ENCODE data around the gene SLC27A3. TPM values are rescaled to one million over a fixed set of nuclear protein-coding genes. Genes with fewer than 3 reads are reported as not detected.

The SLC27A3 gene
- total and polyA plus RNA-seq, 2 donors (not counting 3 experiments of a cell fraction or from before 2014, with no cell fraction given) = 26.6 to 34.3 TPM

GRCh38 chr1:153763365-153764225 is 11.6 kb upstream of the SLC27A3 start:
- ChIA-PET POLR2A (interaction anchor here (0.7 to 1.1 kb wide), 2 partner anchors 79 to 129 kb away, joined by 3 read pairs; partner anchors contain the start of gene CHTOP), CTCF (interaction anchor here (0.8 to 2.3 kb wide), 5 partner anchors 9 to 136 kb away, joined by 3 to 12 read pairs (median 4); partner anchors contain the start of gene S100A13)
- FAIRE-seq = peak; percentile 94

More at GRCh38 chr1:153763365-153764225, 11.6 kb upstream of the SLC27A3 start:
- H3K36me3 ChIP-seq (ENCODE audit: control insufficient read depth in 2 of 2, extremely low read depth in 1 of 2, insufficient read depth in 2 of 2, low read length in 2 of 2) = peaks cover 4 to 20% of the 10 kb centered on the region in 2 experiments
- no peaks in the 10 kb centered on the region for H3K27me3 ChIP-seq (ENCODE audit: control insufficient read depth in 2 of 2, insufficient read depth in 2 of 2, low read length in 2 of 2)
- H3K27ac ChIP-seq (ENCODE audit: insufficient read depth, low read depth, low read length) = peak overlapping the region; percentile 39
- H4K20me1 ChIP-seq (replicated peaks; ENCODE audit: control insufficient read depth, extremely low read depth, insufficient read depth, low read length) = no peaks in the 10 kb centered on the region
- H3K9ac ChIP-seq (replicated peaks; ENCODE audit: extremely low read depth, insufficient read depth, low read length) = no peak overlapping the region
- TSS peak; percentile 10 for BruUV-seq (replicated peaks)
- H3K4me2 ChIP-seq (ENCODE audit: insufficient read depth, low read length) = no peak overlapping the region
- H3K4me3 ChIP-seq (replicated peaks in 1 of 3; ENCODE audit: insufficient read depth in 1 of 3, low read depth in 1 of 3, low read length in 3 of 3) = no peak overlapping the region
- peak; percentile 87 for DNase-seq (ENCODE audit: low read depth, low spot score)
- TF ChIP-seq GATA2 (IDR thresholded peaks at IDR 0.05; ENCODE audit: insufficient read depth, insufficient read length, low read depth, low read length) = peak; percentile 87
- no peak for TF ChIP-seq EZH2 (IDR thresholded peaks at IDR 0.05; ENCODE audit: borderline replicate concordance, low read depth, low read length, severe bottlenecking)
- peak; percentile 43 for TF ChIP-seq POLR2A (IDR thresholded peaks at IDR 0.05; ENCODE audit: low read depth, low read length)
- no peak for TF ChIP-seq MYC (IDR thresholded peaks at IDR 0.05; ENCODE audit: low read depth, low read length)
- peak; percentile 52 for TF ChIP-seq POLR2AphosphoS5 (IDR thresholded peaks at IDR 0.05; ENCODE audit: insufficient read depth, low read depth, low read length)
- no peak for TF ChIP-seq CTCF (IDR thresholded peaks at IDR 0.05; ENCODE audit: extremely low read depth in 1 of 2, insufficient read depth in 1 of 2, low read depth in 1 of 2, low read length in 2 of 2)
- peak; percentile 73 for TF ChIP-seq JUN (IDR thresholded peaks at IDR 0.05; ENCODE audit: borderline replicate concordance, insufficient read depth, insufficient read length, low read depth)
- TF ChIP-seq, protein P1, sequence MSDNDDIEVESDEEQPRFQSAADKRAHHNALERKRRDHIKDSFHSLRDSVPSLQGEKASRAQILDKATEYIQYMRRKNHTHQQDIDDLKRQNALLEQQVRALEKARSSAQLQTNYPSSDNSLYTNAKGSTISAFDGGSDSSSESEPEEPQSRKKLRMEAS (IDR thresholded peaks at IDR 0.05; ENCODE audit: insufficient read depth, insufficient read length) = no peak
- no peak for TF ChIP-seq FOS (IDR thresholded peaks at IDR 0.05; ENCODE audit: borderline replicate concordance, insufficient read depth, low read length)
- intact Hi-C loops (cut with micrococcal nuclease) = loop anchor here (1.0 kb wide), 2 partner anchors 9 to 11 kb away; no protein-coding TSS in a partner anchor
- H2AFZ ChIP-seq (ENCODE audit: low read depth, low read length) = no peak overlapping the region
- H3K4me1 ChIP-seq (ENCODE audit: control insufficient read depth, extremely low read depth, insufficient read depth, low read length) = peaks cover 22% of the 10 kb centered on the region
- no peaks in the 10 kb centered on the region for H3K9me3 ChIP-seq (replicated peaks; ENCODE audit: control insufficient read depth, insufficient read depth, low read length)
- dilution Hi-C loops (cut with MboI; ENCODE audit: extremely low pct_ligation_motif_present, low sequenced_read_pairs) = no loop called here
- no peaks in the 10 kb centered on the region for H3K9me1 ChIP-seq (replicated peaks; ENCODE audit: control insufficient read depth, extremely low read depth, insufficient read depth, low read length)
- no peaks in the 10 kb centered on the region for H3K79me2 ChIP-seq (ENCODE audit: control insufficient read depth, insufficient read depth, low read length)
